OCI-LY7 (cell line): ENCODE data around the gene SEC14L5.

Experiments used
- EZH2phosphoT487 ChIP-seq: fragments of 200-600 bp; sonication (generic); IDR thresholded peaks from 2 replicates; pipeline ENCODE4 v1.6.1; 2018; ENCODE audit warnings: low read depth, borderline replicate concordance, mild to moderate bottlenecking, mixed run types, antibody characterized with exemption, low read length, moderate library complexity, mixed read lengths
- TF ChIP-seq, protein P1 (sequence below): fragments of 200-600 bp; sonication (generic); conservative IDR thresholded peaks from 2 replicates; pipeline ENCODE4 v1.5.1; 2014; ENCODE audit warnings: mild to moderate bottlenecking, antibody characterized with exemption, low read length, moderate library complexity, mixed read lengths

DNA sequence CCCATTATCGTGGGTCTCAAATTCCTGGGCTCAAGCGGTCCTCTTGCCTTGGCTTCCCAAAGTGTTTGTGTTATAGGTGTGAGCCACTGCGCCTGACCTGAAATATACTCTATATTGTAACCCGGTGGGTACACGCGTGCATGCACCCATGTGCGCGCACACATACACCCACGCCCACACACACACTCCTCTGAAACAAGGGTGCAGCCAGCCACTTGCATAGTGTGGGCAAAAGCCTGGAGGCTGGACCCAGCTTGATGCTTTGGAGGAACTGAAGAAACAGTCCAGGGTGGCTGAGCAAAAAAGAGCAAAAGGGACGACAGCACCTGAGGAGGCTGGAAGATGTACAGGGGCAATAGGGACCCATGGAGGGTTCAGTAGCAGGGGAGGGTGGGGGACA is 45.7 kb downstream of the SEC14L5 start:
- TF ChIP-seq, protein P1, sequence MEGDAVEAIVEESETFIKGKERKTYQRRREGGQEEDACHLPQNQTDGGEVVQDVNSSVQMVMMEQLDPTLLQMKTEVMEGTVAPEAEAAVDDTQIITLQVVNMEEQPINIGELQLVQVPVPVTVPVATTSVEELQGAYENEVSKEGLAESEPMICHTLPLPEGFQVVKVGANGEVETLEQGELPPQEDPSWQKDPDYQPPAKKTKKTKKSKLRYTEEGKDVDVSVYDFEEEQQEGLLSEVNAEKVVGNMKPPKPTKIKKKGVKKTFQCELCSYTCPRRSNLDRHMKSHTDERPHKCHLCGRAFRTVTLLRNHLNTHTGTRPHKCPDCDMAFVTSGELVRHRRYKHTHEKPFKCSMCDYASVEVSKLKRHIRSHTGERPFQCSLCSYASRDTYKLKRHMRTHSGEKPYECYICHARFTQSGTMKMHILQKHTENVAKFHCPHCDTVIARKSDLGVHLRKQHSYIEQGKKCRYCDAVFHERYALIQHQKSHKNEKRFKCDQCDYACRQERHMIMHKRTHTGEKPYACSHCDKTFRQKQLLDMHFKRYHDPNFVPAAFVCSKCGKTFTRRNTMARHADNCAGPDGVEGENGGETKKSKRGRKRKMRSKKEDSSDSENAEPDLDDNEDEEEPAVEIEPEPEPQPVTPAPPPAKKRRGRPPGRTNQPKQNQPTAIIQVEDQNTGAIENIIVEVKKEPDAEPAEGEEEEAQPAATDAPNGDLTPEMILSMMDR, result no peak
- no peak for TF ChIP-seq EZH2phosphoT487
